ENCODE measurements around the gene FRAT2. TPM values are rescaled to one million over a fixed set of nuclear protein-coding genes. Genes with fewer than 3 reads are reported as not detected.

FRAT2 gene
- total and polyA plus RNA-seq, 4 donors, result 3.0 to 8.6 (median 6.2) TPM

- no peaks in the 10 kb centered on the region for H3K36me3 ChIP-seq (ENCODE audit: control insufficient read depth in 1 of 2, insufficient read depth in 2 of 2, low read length in 1 of 2)
- H3K9me3 ChIP-seq (ENCODE audit: control insufficient read depth, low read length), result no peaks in the 10 kb centered on the region
- DNase-seq, result no peak
- H3K4me1 ChIP-seq (ENCODE audit: control insufficient read depth in 1 of 2, insufficient read depth in 2 of 2, low read length in 2 of 2), result no peaks in the 10 kb centered on the region
- WGBS, 2 donors, result 85 to 87% methylated on average over 6 of the region's 6 CpGs
- intact Hi-C loops (cut with DNase I), result no loop called here
- ATAC-seq (ENCODE audit: low FRiP score), result no peak
- no peaks in the 10 kb centered on the region for H3K27me3 ChIP-seq (ENCODE audit: control insufficient read depth in 1 of 2, insufficient read depth in 2 of 2, low read length in 1 of 2)
- H3K27ac ChIP-seq (ENCODE audit: low read depth in 1 of 2, low read length in 2 of 2), result no peak overlapping the region
- H3K4me3 ChIP-seq (ENCODE audit: low read length in 2 of 2), result no peak overlapping the region
Observed at GRCh38 chr10:97312897-97313296, 21.6 kb downstream of the FRAT2 start.

GRCh38 chr10:97311111-97311626 lies 23.4 kb downstream of the FRAT2 start:
- DNase-seq (no peak), ATAC-seq (ENCODE audit: low FRiP score) (no peak)
- no peak overlapping the region for H3K27ac ChIP-seq (ENCODE audit: low read depth in 1 of 2, low read length in 2 of 2)
- no peaks in the 10 kb centered on the region for H3K27me3 ChIP-seq (ENCODE audit: control insufficient read depth in 1 of 2, insufficient read depth in 2 of 2, low read length in 1 of 2)
- intact Hi-C loops (cut with DNase I), result no loop called here
- H3K9me3 ChIP-seq (ENCODE audit: control insufficient read depth, low read length), result no peaks in the 10 kb centered on the region
- no peak overlapping the region for H3K4me3 ChIP-seq (ENCODE audit: low read length in 2 of 2)
- no peaks in the 10 kb centered on the region for H3K36me3 ChIP-seq (ENCODE audit: control insufficient read depth in 1 of 2, insufficient read depth in 2 of 2, low read length in 1 of 2)
- 95% methylated on average over 4 of the region's 4 CpGs for WGBS, 2 donors
- no peaks in the 10 kb centered on the region for H3K4me1 ChIP-seq (ENCODE audit: control insufficient read depth in 1 of 2, insufficient read depth in 2 of 2, low read length in 2 of 2)

DNA sequence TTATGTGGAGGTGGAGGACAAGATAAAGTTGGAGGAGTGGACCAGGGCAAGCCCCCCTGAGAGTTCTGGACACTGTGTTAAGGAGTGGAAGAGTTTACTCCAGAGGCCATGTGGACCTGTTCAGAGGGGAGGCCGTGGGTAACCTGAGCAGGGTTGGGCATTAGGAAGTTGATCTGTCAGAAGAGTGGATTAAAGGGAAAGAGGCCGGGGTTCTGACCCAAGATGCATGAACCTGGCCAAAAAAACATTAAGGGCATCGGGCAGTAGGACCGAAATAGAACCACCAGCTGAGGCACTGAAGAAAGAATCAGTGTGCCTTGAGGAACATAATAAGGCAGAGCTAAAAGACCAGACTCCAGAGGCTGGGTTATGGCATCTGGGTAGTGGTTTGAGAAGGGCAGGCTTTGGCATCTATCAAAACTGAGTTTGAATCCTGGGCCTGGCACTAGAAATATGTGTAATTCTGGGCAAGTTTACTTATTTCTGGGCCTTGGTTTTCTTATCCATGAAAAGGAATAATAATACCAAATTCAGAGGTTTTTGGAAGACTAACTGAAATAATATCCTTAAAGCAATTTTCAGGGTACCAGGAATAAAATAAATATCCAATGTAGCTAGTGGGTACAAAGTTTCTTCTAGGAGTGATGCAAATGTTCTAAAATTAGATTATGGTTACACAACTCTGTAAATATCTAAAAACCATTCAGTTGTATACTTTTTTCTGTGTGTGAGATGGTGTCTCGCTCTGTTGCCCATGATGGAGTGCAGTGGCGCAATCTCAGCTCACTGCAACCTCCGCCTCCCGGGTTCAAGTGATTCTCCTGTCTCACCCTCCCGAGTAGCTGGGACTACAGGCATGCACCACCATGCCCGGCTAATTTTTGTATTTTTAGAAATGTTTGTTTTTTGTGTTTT lies 26.4 kb downstream of the FRAT2 start:
- DNase-seq (no peak), ATAC-seq (ENCODE audit: low FRiP score) (no peak)
- Histone ChIP-seq H3K4me1 (ENCODE audit: control insufficient read depth in 1 of 2, insufficient read depth in 2 of 2, low read length in 2 of 2) (no peaks in the 10 kb centered on the region), H3K36me3 (ENCODE audit: control insufficient read depth in 1 of 2, insufficient read depth in 2 of 2, low read length in 1 of 2) (no peaks in the 10 kb centered on the region), H3K4me3 (ENCODE audit: low read length in 2 of 2) (no peak overlapping the region), H3K27ac (ENCODE audit: low read depth in 1 of 2, low read length in 2 of 2) (no peak overlapping the region), H3K27me3 (ENCODE audit: control insufficient read depth in 1 of 2, insufficient read depth in 2 of 2, low read length in 1 of 2) (no peaks in the 10 kb centered on the region), H3K9me3 (ENCODE audit: control insufficient read depth, low read length) (no peaks in the 10 kb centered on the region)
- 51 to 56% methylated on average over 10 of the region's 10 CpGs for WGBS, 2 donors
- intact Hi-C loops (cut with DNase I), result no loop called here

DNA sequence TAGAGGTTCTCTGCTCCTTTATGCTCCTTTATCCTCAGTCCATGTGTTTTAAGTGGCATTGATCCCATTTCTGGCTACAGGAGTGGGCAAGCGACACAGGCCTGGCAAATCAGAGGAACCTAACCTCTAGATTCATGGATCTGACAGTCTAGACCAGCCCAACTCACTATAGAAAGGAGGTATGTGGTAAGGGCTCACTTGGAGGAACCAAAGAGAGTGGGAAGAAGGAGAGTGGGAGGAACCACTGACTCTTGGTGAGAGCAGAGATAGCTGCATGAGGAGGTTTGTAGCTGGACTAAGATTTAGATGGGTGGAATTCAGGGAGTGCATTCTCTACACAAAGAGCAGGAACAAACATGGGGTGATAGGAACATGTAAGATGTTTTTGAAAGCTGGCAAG lies 27.1 kb downstream of the FRAT2 start:
- 21 to 41% methylated on average over 1 of the region's 1 CpG for WGBS, 2 donors
- H3K4me3 ChIP-seq (ENCODE audit: low read length in 2 of 2), result no peak overlapping the region
- no peaks in the 10 kb centered on the region for H3K4me1 ChIP-seq (ENCODE audit: control insufficient read depth in 1 of 2, insufficient read depth in 2 of 2, low read length in 2 of 2)
- intact Hi-C loops (cut with DNase I), result no loop called here
- H3K36me3 ChIP-seq (ENCODE audit: control insufficient read depth in 1 of 2, insufficient read depth in 2 of 2, low read length in 1 of 2), result no peaks in the 10 kb centered on the region
- DNase-seq, result no peak
- no peaks in the 10 kb centered on the region for H3K27me3 ChIP-seq (ENCODE audit: control insufficient read depth in 1 of 2, insufficient read depth in 2 of 2, low read length in 1 of 2)
- no peak overlapping the region for H3K27ac ChIP-seq (ENCODE audit: low read depth in 1 of 2, low read length in 2 of 2)
- no peak for ATAC-seq (ENCODE audit: low FRiP score)
- no peaks in the 10 kb centered on the region for H3K9me3 ChIP-seq (ENCODE audit: control insufficient read depth, low read length)

DNA sequence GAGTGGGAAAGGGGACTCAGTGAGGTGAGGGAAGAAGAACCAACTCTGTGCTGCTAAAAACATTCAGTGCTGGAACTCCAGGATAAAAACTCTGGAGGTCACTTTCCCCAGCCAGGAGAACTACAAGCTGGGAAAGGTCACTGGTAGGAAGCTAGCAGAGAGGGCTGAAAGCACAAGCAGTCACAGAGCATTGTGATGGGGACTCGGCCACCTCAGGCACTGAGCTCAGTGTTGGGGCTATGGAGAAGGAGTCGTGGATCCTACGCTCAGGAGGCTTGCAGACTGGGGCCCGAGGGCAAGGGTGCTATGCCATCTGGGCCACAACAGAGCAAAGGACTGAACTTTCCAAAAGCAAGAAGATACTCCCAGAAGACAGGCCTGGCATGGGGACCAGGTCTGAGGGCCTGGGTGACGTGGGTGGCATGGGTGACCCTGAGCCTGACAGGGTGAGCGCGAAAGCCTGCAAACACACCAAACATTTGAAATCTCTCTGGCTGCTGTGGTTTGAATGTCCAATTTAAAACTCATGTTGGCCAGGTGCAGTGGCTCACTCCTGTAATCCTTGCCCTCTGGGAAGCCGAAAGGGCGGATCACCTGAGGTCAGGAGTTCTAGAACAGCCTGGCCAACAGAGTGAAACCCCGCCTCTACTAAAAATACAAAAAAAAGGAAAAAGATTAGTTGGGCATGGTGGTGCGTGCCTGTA lies 32.3 kb downstream of the FRAT2 start:
- Histone ChIP-seq H3K4me1 (ENCODE audit: control insufficient read depth in 1 of 2, insufficient read depth in 2 of 2, low read length in 2 of 2) (no peaks in the 10 kb centered on the region), H3K27me3 (ENCODE audit: control insufficient read depth in 1 of 2, insufficient read depth in 2 of 2, low read length in 1 of 2) (no peaks in the 10 kb centered on the region), H3K4me3 (ENCODE audit: low read length in 2 of 2) (no peak overlapping the region), H3K36me3 (ENCODE audit: control insufficient read depth in 1 of 2, insufficient read depth in 2 of 2, low read length in 1 of 2) (no peaks in the 10 kb centered on the region), H3K27ac (ENCODE audit: low read depth in 1 of 2, low read length in 2 of 2) (no peak overlapping the region), H3K9me3 (ENCODE audit: control insufficient read depth, low read length) (no peaks in the 10 kb centered on the region)
- 92 to 96% methylated on average over 11 of the region's 11 CpGs for WGBS, 2 donors
- intact Hi-C loops (cut with DNase I), result no loop called here
- ATAC-seq (ENCODE audit: low FRiP score) (no peak), DNase-seq (no peak)

- WGBS, 2 donors, result 96% methylated on average over 3 of the region's 3 CpGs
- H3K4me1 ChIP-seq (ENCODE audit: control insufficient read depth in 1 of 2, insufficient read depth in 2 of 2, low read length in 2 of 2), result no peaks in the 10 kb centered on the region
- intact Hi-C loops (cut with DNase I), result no loop called here
Observed at GRCh38 chr10:97300980-97301379, 33.5 kb downstream of the FRAT2 start.

DNA sequence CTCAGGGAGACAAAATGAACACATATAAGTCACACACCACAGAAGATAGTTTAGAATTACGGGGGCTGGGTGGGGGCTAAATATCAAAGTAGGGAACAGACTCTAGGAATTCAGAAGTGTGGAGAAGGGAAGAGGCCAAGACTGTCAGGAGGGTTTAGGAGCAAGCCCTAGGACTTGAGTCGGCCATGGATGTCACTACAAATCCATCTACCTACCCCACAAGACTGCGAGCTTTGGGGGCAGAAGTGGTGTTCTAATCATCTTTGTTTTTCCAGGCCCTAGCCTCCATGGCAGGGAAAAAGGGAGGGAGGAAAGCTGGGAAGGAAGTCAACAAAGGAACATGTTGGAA lies 36.3 kb downstream of the FRAT2 start:
- Histone ChIP-seq H3K4me3 (ENCODE audit: low read length in 2 of 2) (no peak overlapping the region), H3K27ac (ENCODE audit: low read depth in 1 of 2, low read length in 2 of 2) (no peak overlapping the region), H3K36me3 (ENCODE audit: control insufficient read depth in 1 of 2, insufficient read depth in 2 of 2, low read length in 1 of 2) (no peaks in the 10 kb centered on the region), H3K9me3 (ENCODE audit: control insufficient read depth, low read length) (no peaks in the 10 kb centered on the region), H3K4me1 (ENCODE audit: control insufficient read depth in 1 of 2, insufficient read depth in 2 of 2, low read length in 2 of 2) (no peaks in the 10 kb centered on the region), H3K27me3 (ENCODE audit: control insufficient read depth in 1 of 2, insufficient read depth in 2 of 2, low read length in 1 of 2) (no peaks in the 10 kb centered on the region)
- intact Hi-C loops (cut with DNase I), result no loop called here
- no peak for ATAC-seq (ENCODE audit: low FRiP score)
- DNase-seq, result no peak
- WGBS, 2 donors, result 75 to 86% methylated on average over 3 of the region's 3 CpGs

More at GRCh38 chr10:97300980-97301379, 33.5 kb downstream of the FRAT2 start:
- H3K9me3 ChIP-seq (ENCODE audit: control insufficient read depth, low read length), result no peaks in the 10 kb centered on the region
- no peak overlapping the region for H3K27ac ChIP-seq (ENCODE audit: low read depth in 1 of 2, low read length in 2 of 2)
- H3K36me3 ChIP-seq (ENCODE audit: control insufficient read depth in 1 of 2, insufficient read depth in 2 of 2, low read length in 1 of 2), result no peaks in the 10 kb centered on the region
- no peak for ATAC-seq (ENCODE audit: low FRiP score)
- DNase-seq, result no peak
- no peak overlapping the region for H3K4me3 ChIP-seq (ENCODE audit: low read length in 2 of 2)
- H3K27me3 ChIP-seq (ENCODE audit: control insufficient read depth in 1 of 2, insufficient read depth in 2 of 2, low read length in 1 of 2), result no peaks in the 10 kb centered on the region

DNA sequence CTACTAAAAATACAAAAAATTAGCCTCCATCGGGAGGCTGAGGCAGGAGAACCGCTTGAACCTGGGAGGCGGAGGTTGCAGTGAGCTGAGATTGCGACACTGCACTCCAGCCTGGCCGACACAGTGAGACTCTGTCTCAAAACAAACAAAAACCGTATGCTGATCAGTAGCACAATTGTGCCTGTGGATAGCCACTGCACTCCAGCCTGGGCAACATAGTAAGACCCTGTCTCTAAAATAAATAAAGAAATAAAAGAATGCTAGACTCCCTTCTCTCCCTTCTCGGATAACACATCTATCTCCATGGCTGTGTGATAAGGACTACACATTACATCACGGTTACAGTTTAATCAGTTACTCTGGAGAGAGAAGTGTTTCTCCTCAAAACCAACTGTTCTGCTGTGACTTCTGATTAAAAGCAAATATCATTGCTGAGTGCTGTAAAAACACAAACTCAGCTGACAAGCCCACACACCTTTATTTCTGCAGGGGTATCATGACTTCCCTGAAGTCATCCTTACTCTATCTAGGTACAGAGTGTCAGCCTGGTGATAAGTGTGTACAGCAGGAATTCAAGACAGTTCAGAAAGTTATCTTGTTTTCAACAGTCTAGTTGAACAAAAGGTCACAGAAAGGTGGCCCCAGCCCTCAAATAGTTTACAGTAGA lies 36.8 kb downstream of the FRAT2 start:
- 67 to 72% methylated on average over 8 of the region's 8 CpGs for WGBS, 2 donors
- ATAC-seq (ENCODE audit: low FRiP score) (no peak), DNase-seq (no peak)
- Histone ChIP-seq H3K4me1 (ENCODE audit: control insufficient read depth in 1 of 2, insufficient read depth in 2 of 2, low read length in 2 of 2) (no peaks in the 10 kb centered on the region), H3K27me3 (ENCODE audit: control insufficient read depth in 1 of 2, insufficient read depth in 2 of 2, low read length in 1 of 2) (no peaks in the 10 kb centered on the region), H3K27ac (ENCODE audit: low read depth in 1 of 2, low read length in 2 of 2) (no peak overlapping the region), H3K9me3 (ENCODE audit: control insufficient read depth, low read length) (no peaks in the 10 kb centered on the region), H3K4me3 (ENCODE audit: low read length in 2 of 2) (no peak overlapping the region), H3K36me3 (ENCODE audit: control insufficient read depth in 1 of 2, insufficient read depth in 2 of 2, low read length in 1 of 2) (no peaks in the 10 kb centered on the region)
- intact Hi-C loops (cut with DNase I), result no loop called here
